OCI-LY7 (cell line): ENCODE results near the gene ATP6V0D1. TPM values are rescaled to one million over a fixed set of nuclear protein-coding genes. Genes with fewer than 3 reads are reported as not detected.

Experiments
- BruUV-seq: library from RNA; stranded (reverse); fragments of 400-500 nt; replicated peaks from 2 replicates; lab custom pipeline; 2021; lab: Mats Ljungman, UMichigan
- CTCF ChIA-PET: fragments of 300-600 bp; sonication (Branson Sonifier 250); formaldehyde crosslinking; loops from one replicate; lab custom pipeline; 2022; ENCODE audit warnings: antibody characterized with exemption; ENCODE audit not compliant: unreplicated experiment; lab: Charles Lee
- POLR2A ChIA-PET: fragments of 300-600 bp; sonication (Branson Sonifier 250); formaldehyde crosslinking; loops from one replicate; lab custom pipeline; 2022; ENCODE audit warnings: antibody characterized with exemption; lab: Charles Lee
- DNase-seq: peaks from one replicate; pipeline ENCODE4 v3.0.0-alpha.2; 2015; ENCODE audit warnings: low spot score
- H2AFZ ChIP-seq: fragments of 200-600 bp; sonication (generic), shearing (Covaris generic); 2 replicates; pipeline ENCODE4 v1.6.1; 2014; ENCODE audit warnings: mild to moderate bottlenecking, antibody characterized with exemption, low read length, moderate library complexity
- H3K27ac ChIP-seq: fragments of 200-600 bp; sonication (generic); 2 replicates; pipeline ENCODE4 v1.5.1; 2014; ENCODE audit warnings: mixed run types, low read depth, mild to moderate bottlenecking, moderate library complexity, low read length, inconsistent platforms; ENCODE audit not compliant: poor library complexity, severe bottlenecking
- H3K36me3 ChIP-seq: fragments of 200-600 bp; sonication (generic); 2 replicates; pipeline ENCODE4 v1.6.1; 2014; ENCODE audit warnings: mild to moderate bottlenecking, antibody characterized with exemption, low read length, moderate library complexity, mixed read lengths; ENCODE audit not compliant: insufficient read depth
- H3K4me1 ChIP-seq: fragments of 200-600 bp; sonication (generic); 2 replicates; pipeline ENCODE4 v1.5.1; 2014; ENCODE audit warnings: mild to moderate bottlenecking, low read length; ENCODE audit not compliant: insufficient read depth, poor library complexity, severe bottlenecking
- H3K4me2 ChIP-seq: fragments of 200-600 bp; sonication (generic); 2 replicates; pipeline ENCODE4 v1.6.1; 2014; ENCODE audit warnings: mild to moderate bottlenecking, low read length
- H3K4me3 ChIP-seq: fragments of 200-600 bp; sonication (generic); 2 replicates; pipeline ENCODE4 v1.5.1; 2014; ENCODE audit warnings: mild to moderate bottlenecking, low read depth, low read length; ENCODE audit not compliant: poor library complexity, severe bottlenecking
- H3K79me2 ChIP-seq: fragments of 200-600 bp; sonication (generic); 2 replicates; pipeline ENCODE4 v1.6.1; 2016; ENCODE audit warnings: low read depth, mild to moderate bottlenecking, low read length, moderate library complexity, mixed read lengths; ENCODE audit not compliant: insufficient read depth
- H3K9me2 ChIP-seq: fragments of 200-600 bp; sonication (generic); 2 replicates; pipeline ENCODE4 v1.6.1; 2016; ENCODE audit warnings: mild to moderate bottlenecking, low read length, mixed read lengths; ENCODE audit not compliant: insufficient read depth
- H3K9me3 ChIP-seq: fragments of 200-600 bp; sonication (generic); 2 replicates; pipeline ENCODE4 v1.6.1; 2014; ENCODE audit warnings: mild to moderate bottlenecking, mixed run types, low read length, mixed read lengths
- H4K20me1 ChIP-seq: fragments of 200-600 bp; sonication (generic); 2 replicates; pipeline ENCODE4 v1.6.1; 2014; ENCODE audit warnings: mild to moderate bottlenecking, antibody characterized with exemption, low read length, moderate library complexity, mixed read lengths; ENCODE audit not compliant: insufficient read depth
- CTCF ChIP-seq: fragments of 200-600 bp; sonication (generic); conservative IDR thresholded peaks from 2 replicates; pipeline ENCODE4 v1.5.1; 2014; ENCODE audit warnings: mild to moderate bottlenecking, antibody characterized with exemption, low read length, moderate library complexity, mixed read lengths
- EZH2phosphoT487 ChIP-seq: fragments of 200-600 bp; sonication (generic); IDR thresholded peaks from 2 replicates; pipeline ENCODE4 v1.6.1; 2018; ENCODE audit warnings: low read depth, borderline replicate concordance, mild to moderate bottlenecking, mixed run types, antibody characterized with exemption, low read length, moderate library complexity, mixed read lengths
- intact Hi-C: fragments of 100-400 bp; cut with micrococcal nuclease; formaldehyde crosslinking; loops from one replicate; pipeline ENCODE4 v1.10.0; 2022; ENCODE audit not compliant: unreplicated experiment
- total RNA-seq, 2 experiments: library from RNA; depleted of rRNA in 1 of 2; stranded (reverse); fragments of >200 nt in 1 of 2; shearing (Covaris generic) in 1 of 2; gene quantifications; 2 replicates each; pipeline ENCODE4 v1.2.3, GENCODE V29; 2014 to 2022

The ATP6V0D1 gene
- total RNA-seq, 2 experiments from 2014 or later = 24.4 to 38.0 TPM

- Histone ChIP-seq H3K9me3 (no peaks in the 10 kb centered on the region), H3K9me2 (no peaks in the 10 kb centered on the region), H4K20me1 (no peaks in the 10 kb centered on the region), H3K79me2 (no peaks in the 10 kb centered on the region), H3K4me3 (no peak overlapping the region), H3K4me2 (no peak overlapping the region), H3K4me1 (no peaks in the 10 kb centered on the region), H2AFZ (no peak overlapping the region), H3K36me3 (no peaks in the 10 kb centered on the region), H3K27ac (no peak overlapping the region)
- POLR2A ChIA-PET = no interaction called here
- CTCF ChIA-PET = no interaction called here
- TF ChIP-seq CTCF = no peak
- no peak for TF ChIP-seq EZH2phosphoT487
- DNase-seq = no peak
- no TSS peak for BruUV-seq
- intact Hi-C loops = no loop called here
Measured at GRCh38 chr16:67425580-67425979, 55.4 kb downstream of the ATP6V0D1 start.

- DNase-seq = no peak
- ChIA-PET POLR2A (interaction anchor here (0.6 kb wide), 1 partner anchor 73 kb away, joined by 5 read pairs; no protein-coding TSS in a partner anchor), CTCF (no interaction called here)
- Histone ChIP-seq H3K4me1 (no peaks in the 10 kb centered on the region), H3K4me3 (no peak overlapping the region), H3K36me3 (no peaks in the 10 kb centered on the region), H3K4me2 (peak overlapping the region; percentile 27; the same call in 1 of the 2 replicates), H4K20me1 (no peaks in the 10 kb centered on the region), H2AFZ (no peak overlapping the region), H3K9me3 (no peaks in the 10 kb centered on the region), H3K9me2 (no peaks in the 10 kb centered on the region), H3K27ac (no peak overlapping the region), H3K79me2 (no peaks in the 10 kb centered on the region)
- BruUV-seq = no TSS peak
- intact Hi-C loops = no loop called here
- no peak for TF ChIP-seq CTCF
- TF ChIP-seq EZH2phosphoT487 = no peak
Measured at GRCh38 chr16:67425061-67425460, 55.9 kb downstream of the ATP6V0D1 start.

GRCh38 chr16:67424261-67424615 is 56.7 kb downstream of the ATP6V0D1 start:
- no peak for DNase-seq
- TF ChIP-seq EZH2phosphoT487 = no peak
- TF ChIP-seq CTCF = no peak
- ChIA-PET POLR2A (interaction anchor here (0.6 kb wide), 1 partner anchor 74 kb away, joined by 5 read pairs; no protein-coding TSS in a partner anchor), CTCF (no interaction called here)
- intact Hi-C loops = no loop called here
- Histone ChIP-seq H3K9me2 (no peaks in the 10 kb centered on the region), H3K79me2 (no peaks in the 10 kb centered on the region), H2AFZ (no peak overlapping the region), H4K20me1 (no peaks in the 10 kb centered on the region), H3K4me1 (no peaks in the 10 kb centered on the region), H3K4me3 (no peak overlapping the region), H3K36me3 (no peaks in the 10 kb centered on the region), H3K27ac (no peak overlapping the region), H3K9me3 (no peaks in the 10 kb centered on the region), H3K4me2 (no peak overlapping the region)
- no TSS peak for BruUV-seq
